HEK293 (cell line): ENCODE measurements around the gene CHCHD5.

Experiments used
- CTCF ChIA-PET: fragments of 350-600 bp; formaldehyde crosslinking; extraction: SDS; loops from one replicate; lab custom pipeline; 2021; ENCODE audit warnings: antibody characterized with exemption; lab: Yijun Ruan, JAX
- POLR2A ChIA-PET: fragments of 300-600 bp; formaldehyde crosslinking; extraction: SDS; loops from one replicate; lab custom pipeline; 2020; ENCODE audit warnings: antibody characterized with exemption, inconsistent platforms; lab: Yijun Ruan, JAX
- H3K27ac ChIP-seq: fragments of 200-500 bp; sonication (Bioruptor generic); 2 replicates; pipeline ENCODE4 v1.5.1; 2014; ENCODE audit warnings: low read depth, low read length, control low read depth, inconsistent platforms; ENCODE audit errors: extremely low read depth
- H3K36me3 ChIP-seq, 2 experiments: fragments of 200-500 bp in 1 of 2; sonication (Bioruptor generic) in 1 of 2; 1 replicate in 1 of 2; 2 replicates in 1 of 2; pipeline ENCODE4 v1.5.1; 2014 to 2017; ENCODE audit warnings: inconsistent platforms in 2 of 2, low read length in 2 of 2; ENCODE audit not compliant: control insufficient read depth in 2 of 2, insufficient read depth in 1 of 2
- H3K4me1 ChIP-seq: fragments of 200-500 bp; sonication (Bioruptor generic); 2 replicates; pipeline ENCODE4 v1.5.1; 2014; ENCODE audit warnings: mild to moderate bottlenecking, low read length, inconsistent platforms; ENCODE audit not compliant: control insufficient read depth, insufficient read depth
- H3K4me3 ChIP-seq: 2 replicates; pipeline ENCODE4 v1.5.1; 2011; ENCODE audit warnings: low read depth, mild to moderate bottlenecking, control low read depth, low read length, moderate library complexity
- H3K9me3 ChIP-seq: fragments of 200-500 bp; sonication (Bioruptor generic); 2 replicates; pipeline ENCODE4 v1.5.1; 2014; ENCODE audit warnings: low read depth, low read length, inconsistent platforms; ENCODE audit not compliant: control insufficient read depth, insufficient read depth
- CTCF ChIP-seq: fragments of 450-650 bp; formaldehyde crosslinking; IDR thresholded peaks from 2 replicates; pipeline ENCODE4 v1.5.1; 2016; ENCODE audit warnings: missing biosample characterization, missing genetic modification characterization
- FEZF1 ChIP-seq: fragments of 450-650 bp; formaldehyde crosslinking; IDR thresholded peaks from 2 replicates; pipeline ENCODE4 v1.5.1; 2016; ENCODE audit warnings: missing biosample characterization, missing genetic modification characterization
- HOXC10 ChIP-seq: sonication (generic); formaldehyde crosslinking; IDR thresholded peaks from 2 replicates; pipeline ENCODE4 v1.8.1; 2023; ENCODE audit warnings: mild to moderate bottlenecking, missing genetic modification reagents
- KLF10 ChIP-seq: fragments of 450-650 bp; IDR thresholded peaks from 2 replicates; pipeline ENCODE4 v1.5.1; 2018; ENCODE audit warnings: missing biosample characterization, mild to moderate bottlenecking, missing genetic modification characterization
- PRDM4 ChIP-seq: fragments of 450-650 bp; formaldehyde crosslinking; IDR thresholded peaks from 2 replicates; pipeline ENCODE4 v1.5.1; 2017; ENCODE audit warnings: missing biosample characterization, missing genetic modification characterization
- SCRT1 ChIP-seq: fragments of 450-650 bp; formaldehyde crosslinking; IDR thresholded peaks from 2 replicates; pipeline ENCODE4 v1.5.1; 2016; ENCODE audit warnings: missing biosample characterization, missing genetic modification characterization, borderline replicate concordance
- SP3 ChIP-seq: fragments of 450-650 bp; formaldehyde crosslinking; IDR thresholded peaks from 2 replicates; pipeline ENCODE4 v1.5.1; 2016; ENCODE audit warnings: missing biosample characterization, missing genetic modification characterization
- YY1 ChIP-seq: fragments of 450-650 bp; formaldehyde crosslinking; IDR thresholded peaks from 2 replicates; pipeline ENCODE4 v1.5.1; 2018; ENCODE audit warnings: missing biosample characterization, missing genetic modification characterization
- ZBTB10 ChIP-seq: fragments of 450-650 bp; formaldehyde crosslinking; IDR thresholded peaks from 2 replicates; pipeline ENCODE4 v1.5.1; 2016; ENCODE audit warnings: missing biosample characterization, missing genetic modification characterization
- ZNF112 ChIP-seq: fragments of 450-650 bp; formaldehyde crosslinking; IDR thresholded peaks from 2 replicates; pipeline ENCODE4 v1.5.0; 2017; ENCODE audit warnings: missing biosample characterization, missing genetic modification characterization
- ZNF2 ChIP-seq: fragments of 450-650 bp; formaldehyde crosslinking; IDR thresholded peaks from 2 replicates; pipeline ENCODE4 v1.5.1; 2016; ENCODE audit warnings: missing biosample characterization, missing genetic modification characterization
- ZNF404 ChIP-seq: fragments of 450-650 bp; formaldehyde crosslinking; IDR thresholded peaks from 2 replicates; pipeline ENCODE4 v1.5.1; 2017; ENCODE audit warnings: missing biosample characterization, missing genetic modification characterization
- ZNF529 ChIP-seq: fragments of 450-650 bp; formaldehyde crosslinking; IDR thresholded peaks from 2 replicates; pipeline ENCODE4 v1.5.1; 2017; ENCODE audit warnings: missing genetic modification characterization, missing biosample characterization; ENCODE audit not compliant: insufficient replicate concordance
- ZNF544 ChIP-seq: fragments of 450-650 bp; formaldehyde crosslinking; IDR thresholded peaks from 2 replicates; pipeline ENCODE4 v1.5.0; 2017; ENCODE audit warnings: missing biosample characterization, missing genetic modification characterization
- ZNF548 ChIP-seq: fragments of 450-650 bp; formaldehyde crosslinking; IDR thresholded peaks from 2 replicates; pipeline ENCODE4 v1.5.1; 2016; ENCODE audit warnings: missing biosample characterization, missing genetic modification characterization
- ZNF624 ChIP-seq: fragments of 450-650 bp; formaldehyde crosslinking; IDR thresholded peaks from 2 replicates; pipeline ENCODE4 v1.5.1; 2017; ENCODE audit warnings: missing biosample characterization, missing genetic modification characterization
- ZXDB ChIP-seq: fragments of 450-650 bp; formaldehyde crosslinking; IDR thresholded peaks from 2 replicates; pipeline ENCODE4 v1.5.1; 2016; ENCODE audit warnings: missing biosample characterization, missing genetic modification characterization
- TF ChIP-seq, protein P1 (sequence below): IDR thresholded peaks from 2 replicates; pipeline ENCODE4 v1.6.1; 2011; ENCODE audit warnings: mild to moderate bottlenecking, low read depth, low read length, borderline replicate concordance
- TF ChIP-seq, protein P2 (sequence below): fragments of 450-650 bp; formaldehyde crosslinking; IDR thresholded peaks from 2 replicates; pipeline ENCODE4 v1.5.1; 2017; ENCODE audit warnings: missing biosample characterization, missing genetic modification characterization
- TF ChIP-seq, protein P3 (sequence below): fragments of 450-650 bp; formaldehyde crosslinking; IDR thresholded peaks from 2 replicates; pipeline ENCODE4 v1.5.1; 2016; ENCODE audit warnings: missing biosample characterization, missing genetic modification characterization
- TF ChIP-seq, protein P4 (sequence below): fragments of 450-650 bp; formaldehyde crosslinking; IDR thresholded peaks from 2 replicates; pipeline ENCODE4 v1.5.1; 2016; ENCODE audit warnings: missing biosample characterization, missing genetic modification characterization

CHCHD5 gene

DNA sequence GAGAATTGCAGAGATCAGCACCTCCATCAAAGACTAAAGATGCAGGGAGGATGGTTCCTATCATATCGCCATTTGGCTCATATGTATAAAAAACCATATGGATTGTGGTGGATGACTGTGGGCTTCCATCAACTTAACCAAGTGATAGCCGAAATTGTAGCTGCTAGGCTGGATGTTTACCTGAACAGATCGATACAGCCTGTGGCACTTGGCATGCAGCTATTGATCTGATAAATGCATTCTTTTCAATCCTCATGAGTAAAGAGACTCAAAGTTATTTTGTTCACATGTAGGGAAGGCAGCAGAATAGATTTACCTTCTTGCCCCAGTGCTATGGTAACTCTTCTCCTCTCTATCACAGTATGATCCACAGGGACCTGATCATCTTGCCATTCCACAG, 18.5 kb downstream of the CHCHD5 start (continued):
- TF ChIP-seq ZNF529 (tag by site-specific recombination) (no peak), KLF10 (no peak), HOXC10 (CRISPR knock-in tag) (no peak), PRDM4 (tag by site-specific recombination) (no peak), ZNF404 (tag by site-specific recombination) (no peak)
- TF ChIP-seq, all 188 proteins: peak for 0

DNA sequence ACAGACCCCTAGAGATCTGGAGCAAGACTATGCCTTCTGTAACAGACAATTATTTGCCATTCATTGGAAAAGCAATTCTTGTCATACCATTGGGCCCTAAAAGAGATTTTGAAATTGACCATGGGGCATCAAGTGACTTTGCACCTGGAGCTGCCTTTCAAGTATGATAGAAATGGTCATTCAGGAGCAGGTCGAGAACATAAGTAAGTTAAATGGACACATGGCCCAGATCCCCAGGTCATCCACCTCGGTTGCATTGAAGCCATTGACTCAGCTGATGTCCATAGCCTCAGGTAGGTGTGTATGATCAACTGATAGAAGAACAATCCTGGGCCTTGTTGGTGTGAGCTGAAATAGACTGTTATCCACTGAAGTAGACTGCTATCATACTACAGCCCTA, 19.3 kb downstream of the CHCHD5 start:
- ChIA-PET POLR2A (no interaction called here), CTCF (interaction anchor here (1.2 to 1.4 kb wide), 2 partner anchors 23 to 124 kb away, joined by 4 to 5 read pairs; no protein-coding TSS in a partner anchor)
- H3K9me3 ChIP-seq, result no peaks in the 10 kb centered on the region
- no peak overlapping the region for H3K4me3 ChIP-seq
- no peaks in the 10 kb centered on the region for H3K4me1 ChIP-seq
- no peak overlapping the region for H3K27ac ChIP-seq
- no peaks in the 10 kb centered on the region for H3K36me3 ChIP-seq
- TF ChIP-seq ZNF548 (tag by site-specific recombination) (no peak), ZXDB (no peak), FEZF1 (tag by site-specific recombination) (no peak), ZNF624 (no peak), CTCF (tag by site-specific recombination) (no peak), YY1 (no peak), ZNF2 (tag by site-specific recombination) (no peak), ZNF544 (tag by site-specific recombination) (no peak)
- TF ChIP-seq, protein P1, sequence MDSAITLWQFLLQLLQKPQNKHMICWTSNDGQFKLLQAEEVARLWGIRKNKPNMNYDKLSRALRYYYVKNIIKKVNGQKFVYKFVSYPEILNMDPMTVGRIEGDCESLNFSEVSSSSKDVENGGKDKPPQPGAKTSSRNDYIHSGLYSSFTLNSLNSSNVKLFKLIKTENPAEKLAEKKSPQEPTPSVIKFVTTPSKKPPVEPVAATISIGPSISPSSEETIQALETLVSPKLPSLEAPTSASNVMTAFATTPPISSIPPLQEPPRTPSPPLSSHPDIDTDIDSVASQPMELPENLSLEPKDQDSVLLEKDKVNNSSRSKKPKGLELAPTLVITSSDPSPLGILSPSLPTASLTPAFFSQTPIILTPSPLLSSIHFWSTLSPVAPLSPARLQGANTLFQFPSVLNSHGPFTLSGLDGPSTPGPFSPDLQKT, result no peak
- TF ChIP-seq, protein P2, sequence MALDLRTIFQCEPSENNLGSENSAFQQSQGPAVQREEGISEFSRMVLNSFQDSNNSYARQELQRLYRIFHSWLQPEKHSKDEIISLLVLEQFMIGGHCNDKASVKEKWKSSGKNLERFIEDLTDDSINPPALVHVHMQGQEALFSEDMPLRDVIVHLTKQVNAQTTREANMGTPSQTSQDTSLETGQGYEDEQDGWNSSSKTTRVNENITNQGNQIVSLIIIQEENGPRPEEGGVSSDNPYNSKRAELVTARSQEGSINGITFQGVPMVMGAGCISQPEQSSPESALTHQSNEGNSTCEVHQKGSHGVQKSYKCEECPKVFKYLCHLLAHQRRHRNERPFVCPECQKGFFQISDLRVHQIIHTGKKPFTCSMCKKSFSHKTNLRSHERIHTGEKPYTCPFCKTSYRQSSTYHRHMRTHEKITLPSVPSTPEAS (tag by site-specific recombination), result no peak

DNA sequence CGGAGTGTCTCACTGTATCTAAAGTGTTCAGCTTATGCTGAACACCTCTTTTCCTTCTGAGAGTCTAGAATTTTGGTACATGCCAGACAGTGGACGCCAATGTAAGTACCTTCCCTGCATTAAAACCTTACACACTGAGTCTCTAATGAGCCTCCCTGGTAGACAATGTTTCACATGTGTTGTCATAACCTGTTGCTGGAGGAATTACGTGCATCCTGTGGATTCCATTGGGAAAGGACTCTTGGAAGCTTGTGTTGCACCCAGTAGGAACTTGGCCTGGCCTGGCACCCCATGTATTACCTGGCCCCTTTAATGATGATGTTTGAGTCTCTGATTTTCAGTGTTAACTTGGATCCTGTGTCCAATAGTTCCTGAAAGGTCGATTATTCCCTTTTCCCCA, 20.5 kb downstream of the CHCHD5 start:
- Histone ChIP-seq H3K36me3 (no peaks in the 10 kb centered on the region), H3K27ac (no peak overlapping the region), H3K9me3 (no peaks in the 10 kb centered on the region), H3K4me1 (no peaks in the 10 kb centered on the region), H3K4me3 (no peak overlapping the region)
- POLR2A ChIA-PET, result no interaction called here
- CTCF ChIA-PET, result interaction anchor here (0.7 to 2.0 kb wide), 4 partner anchors 22 to 299 kb away, joined by 3 to 11 read pairs (median 4); no protein-coding TSS in a partner anchor
- TF ChIP-seq, protein P3, sequence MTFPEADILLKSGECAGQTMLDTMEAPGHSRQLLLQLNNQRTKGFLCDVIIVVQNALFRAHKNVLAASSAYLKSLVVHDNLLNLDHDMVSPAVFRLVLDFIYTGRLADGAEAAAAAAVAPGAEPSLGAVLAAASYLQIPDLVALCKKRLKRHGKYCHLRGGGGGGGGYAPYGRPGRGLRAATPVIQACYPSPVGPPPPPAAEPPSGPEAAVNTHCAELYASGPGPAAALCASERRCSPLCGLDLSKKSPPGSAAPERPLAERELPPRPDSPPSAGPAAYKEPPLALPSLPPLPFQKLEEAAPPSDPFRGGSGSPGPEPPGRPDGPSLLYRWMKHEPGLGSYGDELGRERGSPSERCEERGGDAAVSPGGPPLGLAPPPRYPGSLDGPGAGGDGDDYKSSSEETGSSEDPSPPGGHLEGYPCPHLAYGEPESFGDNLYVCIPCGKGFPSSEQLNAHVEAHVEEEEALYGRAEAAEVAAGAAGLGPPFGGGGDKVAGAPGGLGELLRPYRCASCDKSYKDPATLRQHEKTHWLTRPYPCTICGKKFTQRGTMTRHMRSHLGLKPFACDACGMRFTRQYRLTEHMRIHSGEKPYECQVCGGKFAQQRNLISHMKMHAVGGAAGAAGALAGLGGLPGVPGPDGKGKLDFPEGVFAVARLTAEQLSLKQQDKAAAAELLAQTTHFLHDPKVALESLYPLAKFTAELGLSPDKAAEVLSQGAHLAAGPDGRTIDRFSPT (tag by site-specific recombination), result no peak
- no peak for TF ChIP-seq ZNF112 (tag by site-specific recombination)
- TF ChIP-seq SCRT1, result peak; percentile 49; the same call in 1 of the 2 replicates
- TF ChIP-seq, protein P4, sequence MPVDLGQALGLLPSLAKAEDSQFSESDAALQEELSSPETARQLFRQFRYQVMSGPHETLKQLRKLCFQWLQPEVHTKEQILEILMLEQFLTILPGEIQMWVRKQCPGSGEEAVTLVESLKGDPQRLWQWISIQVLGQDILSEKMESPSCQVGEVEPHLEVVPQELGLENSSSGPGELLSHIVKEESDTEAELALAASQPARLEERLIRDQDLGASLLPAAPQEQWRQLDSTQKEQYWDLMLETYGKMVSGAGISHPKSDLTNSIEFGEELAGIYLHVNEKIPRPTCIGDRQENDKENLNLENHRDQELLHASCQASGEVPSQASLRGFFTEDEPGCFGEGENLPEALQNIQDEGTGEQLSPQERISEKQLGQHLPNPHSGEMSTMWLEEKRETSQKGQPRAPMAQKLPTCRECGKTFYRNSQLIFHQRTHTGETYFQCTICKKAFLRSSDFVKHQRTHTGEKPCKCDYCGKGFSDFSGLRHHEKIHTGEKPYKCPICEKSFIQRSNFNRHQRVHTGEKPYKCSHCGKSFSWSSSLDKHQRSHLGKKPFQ (tag by site-specific recombination), result no peak
- TF ChIP-seq SP3 (tag by site-specific recombination), result no peak
- TF ChIP-seq ZBTB10 (tag by site-specific recombination), result no peak
- TF ChIP-seq ZNF2 (tag by site-specific recombination), result no peak
